Spleen (tissue), 7 donors: ENCODE measurements around the gene HAAO.

Experiments
- POLR2A ChIP-seq, 3 donors: fragments of 450-650 bp; IDR thresholded peaks; one replicate each; pipeline ENCODE4 v1.5.1; 2017; ENCODE audit warnings: antibody characterized with exemption in 3 of 3, mild to moderate bottlenecking in 1 of 3
- TF ChIP-seq, protein P1 (sequence below), 11 experiments: fragments of 200-600 bp in 7 of 11; fragments of 450-650 bp in 4 of 11; sonication (generic) in 4 of 11; IDR thresholded peaks in 8 of 11; conservative IDR thresholded peaks in 3 of 11; 1 replicate in 7 of 11; 2 replicates in 4 of 11; pipeline versions ENCODE4 v1.4.0 to v1.8.0; 2016 to 2021; ENCODE audit warnings: antibody characterized with exemption in 11 of 11, inconsistent platforms in 4 of 11, mild to moderate bottlenecking in 1 of 11
- donor health status: DM: no; HTN: no; CAD: no; lungs with moderate emphysema.
- donor health status: DM: no; HTN: no; CAD: no.
- donor health status: DM: no; HTN: no; CAD: no.

DNA sequence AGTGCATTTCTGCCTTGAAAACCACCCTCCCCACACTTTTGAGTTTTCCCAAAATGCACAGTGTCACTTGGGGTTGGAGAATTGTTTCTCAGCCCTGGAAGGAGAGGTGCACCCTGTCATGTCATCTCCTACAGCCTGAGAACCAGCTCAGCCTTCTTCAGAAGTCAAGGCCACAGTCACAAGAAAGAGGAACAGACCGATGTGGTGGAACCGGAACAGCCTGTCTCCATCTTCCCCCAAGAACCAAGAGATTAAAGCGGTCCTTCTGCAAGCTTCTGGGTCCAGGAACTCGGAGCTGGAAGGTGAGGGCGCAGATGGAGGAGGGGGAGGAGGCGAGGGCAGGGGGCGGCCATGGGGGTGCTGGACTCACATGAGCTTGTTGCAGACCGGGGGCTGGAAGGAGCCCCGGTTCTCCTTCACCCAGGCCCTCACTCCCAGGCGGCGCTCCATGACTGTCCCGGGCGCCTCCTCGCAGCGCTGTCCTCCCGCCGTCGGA lies 248 bp downstream of the HAAO start:
- TF ChIP-seq, protein P1, sequence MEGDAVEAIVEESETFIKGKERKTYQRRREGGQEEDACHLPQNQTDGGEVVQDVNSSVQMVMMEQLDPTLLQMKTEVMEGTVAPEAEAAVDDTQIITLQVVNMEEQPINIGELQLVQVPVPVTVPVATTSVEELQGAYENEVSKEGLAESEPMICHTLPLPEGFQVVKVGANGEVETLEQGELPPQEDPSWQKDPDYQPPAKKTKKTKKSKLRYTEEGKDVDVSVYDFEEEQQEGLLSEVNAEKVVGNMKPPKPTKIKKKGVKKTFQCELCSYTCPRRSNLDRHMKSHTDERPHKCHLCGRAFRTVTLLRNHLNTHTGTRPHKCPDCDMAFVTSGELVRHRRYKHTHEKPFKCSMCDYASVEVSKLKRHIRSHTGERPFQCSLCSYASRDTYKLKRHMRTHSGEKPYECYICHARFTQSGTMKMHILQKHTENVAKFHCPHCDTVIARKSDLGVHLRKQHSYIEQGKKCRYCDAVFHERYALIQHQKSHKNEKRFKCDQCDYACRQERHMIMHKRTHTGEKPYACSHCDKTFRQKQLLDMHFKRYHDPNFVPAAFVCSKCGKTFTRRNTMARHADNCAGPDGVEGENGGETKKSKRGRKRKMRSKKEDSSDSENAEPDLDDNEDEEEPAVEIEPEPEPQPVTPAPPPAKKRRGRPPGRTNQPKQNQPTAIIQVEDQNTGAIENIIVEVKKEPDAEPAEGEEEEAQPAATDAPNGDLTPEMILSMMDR (IDR thresholded peaks at IDR 0.05 in 8 of 11, conservative IDR thresholded peaks at IDR 0.05 in 3 of 11), result no peak
- TF ChIP-seq POLR2A (IDR thresholded peaks at IDR 0.05), result no peak
